A549 (cell line): Measurements from ENCODE around the gene SRMS.

ENCODE experiments used
- EP300 ChIP-seq, 2 experiments: fragments of >200 bp; sonication (Bioruptor Twin); formaldehyde crosslinking; IDR thresholded peaks; 2 replicates in 1 of 2; 3 replicates in 1 of 2; pipeline ENCODE4 v1.6.1; 2016 to 2017
- POLR2A ChIP-seq: IDR thresholded peaks from 2 replicates; pipeline ENCODE4 v1.6.1; 2012; ENCODE audit warnings: mild to moderate bottlenecking, low read length
- POLR2AphosphoS2 ChIP-seq: conservative IDR thresholded peaks from 2 replicates; pipeline ENCODE4 v1.6.1; 2012; ENCODE audit warnings: low read length, improper control_type of control experiment, inconsistent platforms
- RARB ChIP-seq: fragments of 250-450 bp; sonication (Bioruptor Pico); IDR thresholded peaks from 2 replicates; pipeline ENCODE4 v1.8.0; 2021; ENCODE audit warnings: mild to moderate bottlenecking, moderate library complexity
- TF ChIP-seq, protein P1 (sequence below): fragments of >200 bp; sonication (Bioruptor Twin); formaldehyde crosslinking; IDR thresholded peaks from 3 replicates; pipeline ENCODE4 v1.5.1; 2016

GRCh38 chr20:63568170-63568981 lies 20.8 kb upstream of the SRMS start:
- TF ChIP-seq, protein P1, sequence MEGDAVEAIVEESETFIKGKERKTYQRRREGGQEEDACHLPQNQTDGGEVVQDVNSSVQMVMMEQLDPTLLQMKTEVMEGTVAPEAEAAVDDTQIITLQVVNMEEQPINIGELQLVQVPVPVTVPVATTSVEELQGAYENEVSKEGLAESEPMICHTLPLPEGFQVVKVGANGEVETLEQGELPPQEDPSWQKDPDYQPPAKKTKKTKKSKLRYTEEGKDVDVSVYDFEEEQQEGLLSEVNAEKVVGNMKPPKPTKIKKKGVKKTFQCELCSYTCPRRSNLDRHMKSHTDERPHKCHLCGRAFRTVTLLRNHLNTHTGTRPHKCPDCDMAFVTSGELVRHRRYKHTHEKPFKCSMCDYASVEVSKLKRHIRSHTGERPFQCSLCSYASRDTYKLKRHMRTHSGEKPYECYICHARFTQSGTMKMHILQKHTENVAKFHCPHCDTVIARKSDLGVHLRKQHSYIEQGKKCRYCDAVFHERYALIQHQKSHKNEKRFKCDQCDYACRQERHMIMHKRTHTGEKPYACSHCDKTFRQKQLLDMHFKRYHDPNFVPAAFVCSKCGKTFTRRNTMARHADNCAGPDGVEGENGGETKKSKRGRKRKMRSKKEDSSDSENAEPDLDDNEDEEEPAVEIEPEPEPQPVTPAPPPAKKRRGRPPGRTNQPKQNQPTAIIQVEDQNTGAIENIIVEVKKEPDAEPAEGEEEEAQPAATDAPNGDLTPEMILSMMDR: no peak
- TF ChIP-seq POLR2AphosphoS2 (no peak), POLR2A (no peak), RARB (CRISPR knock-in tag) (no peak), EP300 (IDR thresholded peaks at IDR 0.05) (no peak)
